GM18502 (cell line): ENCODE results near the gene VPS25.
A peak's percentile ranks its signal among the peaks of the same experiment; 100 is the strongest.

Source experiments
- ATAC-seq: cut with Tn5 transposase; IDR thresholded peaks from one replicate; pipeline ENCODE4 v1.9.1; 2021; ENCODE audit warnings: mild to moderate bottlenecking; ENCODE audit not compliant: unreplicated experiment, poor library complexity

VPS25 gene

GRCh38 chr17:42792545-42792944 lies 19.3 kb downstream of the VPS25 start:
- no peak for ATAC-seq

GRCh38 chr17:42795061-42795460 lies 21.8 kb downstream of the VPS25 start:
- no peak for ATAC-seq

GRCh38 chr17:42795465-42795864 lies 22.2 kb downstream of the VPS25 start:
- ATAC-seq = no peak

GRCh38 chr17:42796066-42796758 lies 23.0 kb downstream of the VPS25 start:
- ATAC-seq = no peak

GRCh38 chr17:42797067-42798007 lies 24.1 kb downstream of the VPS25 start:
- ATAC-seq = no peak

- no peak for ATAC-seq
Measured at GRCh38 chr17:42798011-42798382, 24.7 kb downstream of the VPS25 start.

- ATAC-seq = peak; percentile 74
Measured at GRCh38 chr17:42798383-42799380, 25.4 kb downstream of the VPS25 start, which contains the start of the genes CNTD1 and COA3. Gene CNTD1, plus strand, starts transcription at chr17:42798861. Its CDS starts 207 bp downstream, at chr17:42799068. Gene COA3, minus strand, starts transcription at chr17:42798704. Its CDS starts 23 bp downstream, at chr17:42798681.

GRCh38 chr17:42803074-42803883 lies 30.0 kb downstream of the VPS25 start:
- no peak for ATAC-seq

- ATAC-seq = no peak
Measured at GRCh38 chr17:42804918-42805367, 31.7 kb downstream of the VPS25 start.

GRCh38 chr17:42806249-42806648 lies 33.0 kb downstream of the VPS25 start:
- ATAC-seq = no peak

GRCh38 chr17:42809250-42809649 lies 36.0 kb downstream of the VPS25 start:
- ATAC-seq = no peak

- no peak for ATAC-seq
Measured at GRCh38 chr17:42814633-42815399, 41.6 kb downstream of the VPS25 start.

- ATAC-seq = no peak
Measured at GRCh38 chr17:42817866-42818265, 44.6 kb downstream of the VPS25 start.

- ATAC-seq = no peak
Measured at GRCh38 chr17:42818379-42818778, 45.1 kb downstream of the VPS25 start.

GRCh38 chr17:42819939-42820535 lies 46.8 kb downstream of the VPS25 start:
- no peak for ATAC-seq

- ATAC-seq = no peak
Measured at GRCh38 chr17:42821176-42821575, 47.9 kb downstream of the VPS25 start.

GRCh38 chr17:42827472-42827871 lies 54.2 kb downstream of the VPS25 start:
- no peak for ATAC-seq
